GM21825 (cell line): ENCODE measurements around the gene LY6G5B.
"Not testable (repeated sequence)": the region's sequence is repeated elsewhere in the genome, so short reads cannot be mapped to it uniquely, and the experiment has no call there.

Experiments used
- ATAC-seq: cut with Tn5 transposase; IDR thresholded peaks from one replicate; pipeline ENCODE4 v1.9.1; 2021; ENCODE audit warnings: mild to moderate bottlenecking, moderate library complexity; ENCODE audit not compliant: unreplicated experiment

Gene LY6G5B

DNA sequence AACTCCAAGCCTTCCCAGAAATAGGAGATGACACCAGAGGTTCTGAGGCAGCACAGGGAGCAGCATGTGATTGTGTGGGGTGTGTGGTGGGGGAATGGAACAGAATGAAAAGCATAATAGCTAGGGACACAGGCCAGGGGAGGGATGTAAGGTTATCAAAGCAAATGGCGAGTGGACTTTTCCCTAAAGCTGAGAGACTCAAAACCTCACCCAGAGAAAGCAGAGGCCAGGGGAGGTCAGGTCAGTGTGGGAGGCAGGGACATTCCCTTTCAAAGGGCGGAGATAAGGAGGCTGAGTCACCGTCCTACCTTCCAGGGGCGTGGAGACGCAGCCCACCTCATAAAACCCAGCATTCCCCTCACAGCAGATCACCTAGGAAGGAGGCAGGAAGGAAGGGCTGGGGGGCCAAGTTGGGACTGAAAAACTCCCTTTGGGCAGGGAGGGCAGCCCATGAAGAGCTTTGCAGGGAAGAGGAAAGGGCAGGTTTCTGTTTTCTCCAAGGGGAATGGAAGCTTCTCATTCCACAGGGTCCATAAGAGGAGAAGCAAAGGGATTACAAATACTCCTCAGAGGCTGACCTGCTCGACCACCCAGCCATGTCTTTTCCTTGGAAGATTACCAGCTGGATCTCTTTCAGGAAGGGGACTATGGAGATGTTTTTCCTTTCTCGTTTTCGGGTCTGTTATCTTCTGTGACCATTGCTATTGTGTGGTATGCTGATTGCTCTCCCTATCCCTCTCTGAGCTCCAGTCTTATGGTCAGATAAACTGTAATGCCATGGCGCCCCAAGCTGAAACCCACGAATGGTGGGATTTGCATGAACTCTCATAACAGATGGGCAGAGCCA, 20.7 kb downstream of the LY6G5B start:
- no peak for ATAC-seq

DNA sequence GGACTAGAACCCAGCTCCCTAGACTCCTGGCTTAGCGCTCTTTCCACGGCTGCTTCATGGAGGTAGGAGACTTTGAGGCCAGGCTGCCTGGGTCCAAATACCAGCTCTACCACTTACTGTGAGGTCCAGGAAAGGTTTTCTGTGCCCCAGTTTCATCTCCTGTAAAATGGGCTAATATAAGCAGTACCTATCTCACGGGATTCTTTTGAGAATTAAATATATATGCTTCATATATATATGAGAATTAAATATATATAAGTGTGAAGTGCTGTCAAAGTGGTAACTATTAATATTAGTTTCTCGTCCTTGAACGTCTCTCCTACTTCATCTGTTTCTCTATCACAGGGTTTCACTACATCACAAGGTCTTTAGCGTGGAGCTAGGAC, 21.3 kb downstream of the LY6G5B start:
- ATAC-seq = no peak

DNA sequence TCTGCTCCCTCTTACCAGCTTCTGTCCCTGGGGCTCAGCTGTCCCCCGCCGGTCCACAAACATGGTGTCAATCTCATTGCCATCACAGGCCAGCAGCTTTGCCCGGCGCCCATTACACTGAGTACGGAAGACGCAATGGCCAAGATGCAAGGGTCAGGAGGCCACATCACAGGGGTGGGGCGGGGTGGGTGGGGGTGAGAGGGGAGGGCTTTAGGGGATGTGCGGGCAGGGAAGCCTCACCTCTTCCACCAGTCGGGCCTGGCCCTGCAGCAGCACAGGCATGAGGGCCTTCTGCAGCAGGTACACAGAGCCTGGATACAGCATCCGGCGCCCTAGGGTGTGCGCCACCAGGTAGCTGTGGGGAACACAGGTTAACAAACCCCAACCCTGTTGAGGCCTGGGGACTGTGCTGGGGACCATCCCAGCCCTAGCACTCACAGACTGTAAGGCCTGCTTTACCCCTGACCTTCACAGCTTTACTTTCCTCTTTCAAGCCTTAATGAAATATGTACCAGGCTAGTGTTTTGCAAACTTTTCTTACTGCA, 21.9 kb downstream of the LY6G5B start:
- ATAC-seq = no peak

DNA sequence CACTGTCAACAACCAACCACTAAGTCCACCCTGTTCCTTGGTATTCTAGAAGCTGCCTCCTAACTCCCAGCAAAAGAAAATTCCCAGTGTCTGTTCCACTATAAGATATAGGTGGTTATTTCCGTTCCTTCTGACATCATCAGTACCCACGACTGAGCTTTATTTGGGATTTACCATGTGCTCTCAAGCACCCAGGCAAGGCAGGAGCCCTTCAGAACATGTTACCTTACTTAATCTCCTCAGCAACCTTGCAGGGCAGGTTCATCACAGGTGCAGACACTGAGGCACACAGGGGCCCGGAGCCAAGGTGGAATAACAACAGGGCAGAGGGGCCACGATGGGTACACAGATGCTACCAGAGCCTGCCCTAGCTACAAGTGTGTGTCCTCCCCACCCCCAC, 22.6 kb downstream of the LY6G5B start:
- no peak for ATAC-seq

DNA sequence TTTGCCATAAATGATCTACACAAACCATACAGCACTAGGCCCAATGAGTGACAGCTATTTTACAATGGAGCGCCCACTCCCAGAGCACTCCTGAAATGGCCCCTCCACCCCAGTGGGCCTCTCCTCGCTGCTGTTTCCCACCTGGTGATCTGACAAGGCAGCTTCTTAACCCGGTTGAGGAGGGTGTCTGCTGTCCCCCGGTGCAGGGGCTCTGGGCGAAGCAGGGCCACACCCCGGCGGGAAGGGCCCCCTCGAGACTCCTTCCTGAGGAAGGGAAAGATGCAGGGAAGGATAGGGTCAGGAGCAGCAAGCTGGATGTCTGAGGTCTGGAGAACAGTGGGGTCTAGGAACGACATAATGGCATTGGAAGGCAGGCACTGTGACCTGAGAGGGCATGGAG, 23.1 kb downstream of the LY6G5B start:
- no peak for ATAC-seq

DNA sequence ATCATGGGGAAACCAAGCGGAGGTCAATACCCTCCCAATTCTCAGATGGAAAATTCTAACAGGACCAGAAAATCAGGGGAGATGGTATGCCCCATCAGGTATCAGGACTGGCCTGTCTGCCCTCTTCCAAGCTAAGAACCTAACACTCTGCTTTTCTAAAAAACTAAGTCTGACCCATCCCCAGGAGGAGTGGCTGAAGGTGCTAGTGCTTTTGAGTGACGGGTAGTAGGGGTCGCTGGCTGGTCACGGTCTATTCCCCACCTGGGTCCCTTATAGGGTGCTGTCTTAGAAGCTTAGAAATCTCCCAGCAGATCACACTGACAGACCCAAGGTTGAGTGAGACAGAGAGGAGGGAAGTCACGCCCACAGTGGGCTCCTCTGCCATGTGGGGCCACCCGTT, 23.8 kb downstream of the LY6G5B start:
- no peak for ATAC-seq

DNA sequence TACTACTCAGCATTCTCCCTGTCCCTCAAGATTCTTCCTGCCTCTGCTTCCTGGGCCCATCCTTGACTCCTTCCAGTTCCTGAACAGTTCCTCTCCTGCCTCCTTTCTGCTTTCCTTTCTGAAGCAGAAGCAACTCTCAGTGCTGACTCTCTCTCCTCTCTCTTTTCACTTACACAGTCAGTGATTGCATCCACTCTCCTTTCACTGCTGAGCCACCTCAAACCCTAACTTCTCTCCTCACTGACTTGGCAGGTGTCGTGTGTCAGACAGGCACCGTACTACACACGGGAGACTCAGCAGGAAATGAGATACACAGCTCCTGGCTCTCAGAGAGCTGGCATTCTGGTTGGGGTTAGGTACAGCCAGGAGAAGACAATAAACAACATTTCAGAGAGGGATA, 27.8 kb downstream of the LY6G5B start:
- ATAC-seq = no peak

DNA sequence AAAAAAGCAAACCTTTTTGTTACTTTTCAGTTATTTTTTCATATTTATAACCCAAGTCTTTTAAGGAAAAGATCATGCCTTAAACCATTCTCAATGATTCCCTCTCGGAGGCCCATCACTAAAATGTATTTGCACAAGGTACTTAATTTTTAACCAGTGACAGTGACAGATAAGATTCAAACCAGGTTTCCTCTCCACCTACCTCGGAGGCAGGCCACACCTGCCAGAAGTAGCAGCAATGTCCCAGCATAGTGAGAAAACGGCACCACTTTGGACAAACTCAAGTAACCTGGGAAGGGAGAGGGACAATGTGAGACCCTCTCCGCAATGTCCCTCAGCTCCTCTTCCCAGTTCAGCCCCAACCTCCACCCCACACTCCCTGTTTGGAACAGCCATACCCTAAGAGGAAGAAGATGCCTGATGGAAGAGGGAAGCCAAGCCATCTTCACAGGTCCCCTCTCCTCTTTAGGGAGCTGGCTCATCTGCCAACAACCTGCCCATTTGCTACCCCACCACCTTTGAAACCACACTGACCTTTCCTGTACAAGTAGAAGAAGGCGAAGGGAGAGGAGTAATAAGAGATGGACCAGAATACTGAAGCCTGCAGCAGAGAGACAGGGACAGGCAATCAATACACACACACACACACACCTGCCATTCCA, 31.1 kb downstream of the LY6G5B start:
- no peak for ATAC-seq

DNA sequence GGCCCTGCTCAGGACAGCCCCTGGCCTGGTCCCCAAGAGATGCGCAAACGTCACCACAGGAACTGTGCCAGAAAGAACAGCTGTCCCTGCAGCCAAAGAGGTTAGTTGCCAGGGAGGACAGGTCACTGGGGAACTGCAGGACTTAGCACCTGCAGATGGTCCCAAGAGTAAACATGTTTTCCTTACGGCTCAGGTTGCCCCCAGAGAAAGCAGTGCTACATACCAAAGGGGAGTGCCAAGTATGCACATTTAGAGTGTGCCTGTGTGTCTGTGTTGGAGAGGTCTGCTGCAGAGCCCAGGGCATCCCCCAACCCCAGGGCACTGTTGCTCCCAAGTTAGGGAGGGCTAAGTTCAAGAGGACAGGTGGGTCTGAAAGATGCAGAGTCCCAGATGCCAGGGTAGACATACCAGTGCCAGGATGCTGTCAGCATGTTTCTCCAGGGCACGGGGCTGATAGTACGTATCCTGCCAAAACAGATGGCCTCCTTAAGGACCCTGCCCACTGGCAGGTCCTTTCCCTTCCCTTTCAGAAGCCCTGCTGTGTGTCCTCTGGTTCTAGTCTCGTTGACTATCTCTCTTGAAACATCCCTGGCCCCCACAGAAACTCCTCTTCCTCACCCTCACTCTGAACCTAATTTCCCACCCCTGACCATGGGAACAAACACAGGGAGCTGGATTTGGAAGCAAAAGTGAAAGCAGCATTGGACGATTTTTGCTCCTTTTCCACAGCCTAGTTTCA, 32.1 kb downstream of the LY6G5B start:
- no peak for ATAC-seq

DNA sequence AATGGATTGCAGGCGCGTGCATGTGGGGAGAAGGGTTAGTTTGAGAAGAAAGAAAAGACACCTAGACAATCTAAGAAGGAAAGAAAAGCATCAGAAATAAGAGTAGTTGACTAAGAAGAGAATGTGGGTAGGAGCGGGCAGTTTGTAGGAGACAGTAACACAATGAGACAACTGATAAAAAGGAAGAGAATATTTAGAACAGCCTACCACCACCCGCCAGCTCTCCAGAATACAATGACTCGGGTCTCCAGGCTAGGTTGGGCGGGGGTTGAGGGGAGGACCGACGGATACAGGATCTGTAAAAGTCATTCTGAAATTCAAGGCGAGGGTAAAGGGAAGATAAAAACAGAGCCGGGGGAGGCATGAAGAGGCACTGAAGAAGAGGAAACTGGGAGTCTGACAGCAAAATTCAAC, 32.6 kb downstream of the LY6G5B start:
- ATAC-seq = no peak

DNA sequence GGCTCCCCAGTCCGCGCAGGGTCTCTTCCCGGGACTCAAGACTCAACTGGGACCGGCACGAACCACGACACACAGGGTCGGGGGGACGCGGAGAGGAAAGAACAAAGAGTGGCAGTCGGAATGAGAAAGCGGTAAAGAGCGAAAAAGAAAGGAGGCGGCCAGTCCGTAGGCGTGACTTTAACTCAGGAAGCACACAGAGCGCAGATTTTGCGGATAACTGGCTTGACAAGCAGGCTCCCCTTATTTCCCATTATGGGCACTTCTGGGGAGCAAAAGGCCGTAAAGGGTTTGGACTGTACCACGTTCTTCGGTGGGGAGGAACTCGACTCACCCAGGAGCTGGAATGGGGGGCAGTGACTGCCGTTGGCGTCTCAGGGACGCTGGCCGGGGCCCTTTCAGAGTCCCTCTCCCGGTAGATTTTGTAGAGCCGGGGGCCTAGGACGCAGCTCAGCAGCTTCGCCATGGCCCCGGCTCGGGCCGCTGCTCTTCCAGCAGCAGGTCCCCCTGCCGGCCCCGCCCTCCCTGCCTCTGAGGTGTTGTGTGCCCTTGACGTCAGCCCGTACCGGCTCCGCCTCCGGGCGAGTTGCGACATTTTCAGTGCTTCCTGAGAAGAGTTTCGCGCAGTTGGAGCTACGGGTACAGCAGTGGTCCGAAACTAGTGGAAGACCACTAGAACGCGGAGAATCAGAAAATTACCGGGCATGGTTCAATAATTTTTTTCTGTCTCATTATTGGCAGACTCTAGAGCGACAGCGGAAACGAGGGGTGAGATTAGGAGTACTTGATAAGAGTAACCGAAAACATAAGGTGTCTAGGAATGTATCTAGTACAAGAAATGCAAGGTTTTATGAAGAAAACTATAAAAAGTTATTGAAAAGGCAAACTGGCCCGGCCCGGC, 33.3 kb downstream of the LY6G5B start, which contains the start of gene ABHD16A:
Gene ABHD16A (minus strand): TSS at position 506 of the 898 bp plus-strand sequence. CDS start 43 bp downstream, at position 463.
- peak; percentile 89 for ATAC-seq

DNA sequence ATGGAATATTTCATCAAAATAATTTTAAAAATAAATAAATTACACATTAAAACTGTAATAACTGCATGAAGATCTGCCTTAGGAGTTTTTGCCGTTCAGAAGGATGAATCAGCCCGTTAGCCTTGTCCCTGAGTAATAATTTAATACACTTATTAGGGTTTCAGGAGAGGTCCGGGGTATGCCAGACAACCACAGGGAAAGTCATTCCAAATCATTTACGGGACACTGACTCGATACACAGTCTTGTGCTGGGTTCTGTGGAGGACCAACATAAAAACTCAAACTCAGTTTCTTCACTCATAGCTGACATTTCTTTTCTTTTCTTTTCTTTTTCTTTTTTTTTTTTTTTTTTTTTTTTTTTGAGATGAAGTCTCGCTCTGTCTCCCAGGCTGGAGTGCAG, 36.2 kb downstream of the LY6G5B start:
- no peak for ATAC-seq

DNA sequence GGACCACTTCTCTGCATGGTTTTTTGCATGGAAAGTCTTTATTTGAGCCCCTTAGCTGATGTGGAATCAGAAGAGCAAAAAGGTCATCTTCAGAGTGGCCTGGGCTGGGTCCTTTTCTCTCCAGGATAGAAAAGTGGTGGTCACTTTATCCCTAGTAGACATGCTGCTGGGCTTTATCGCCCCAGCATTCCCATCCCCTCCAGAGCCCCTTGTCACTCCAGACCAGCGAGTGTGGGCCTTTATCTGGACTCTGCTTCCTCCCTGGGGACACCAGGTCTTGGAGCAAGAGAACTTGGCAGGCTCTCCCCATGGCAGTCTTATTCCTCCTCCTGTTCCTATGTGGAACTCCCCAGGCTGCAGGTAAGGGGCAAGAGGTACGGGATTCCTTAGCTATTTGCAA, 36.8 kb downstream of the LY6G5B start, which contains the start of gene LY6G6F:
Gene LY6G6F (plus strand): TSS at position 268 of the 400 bp plus-strand sequence. CDS start 41 bp downstream, at position 309.
- ATAC-seq = no peak

DNA sequence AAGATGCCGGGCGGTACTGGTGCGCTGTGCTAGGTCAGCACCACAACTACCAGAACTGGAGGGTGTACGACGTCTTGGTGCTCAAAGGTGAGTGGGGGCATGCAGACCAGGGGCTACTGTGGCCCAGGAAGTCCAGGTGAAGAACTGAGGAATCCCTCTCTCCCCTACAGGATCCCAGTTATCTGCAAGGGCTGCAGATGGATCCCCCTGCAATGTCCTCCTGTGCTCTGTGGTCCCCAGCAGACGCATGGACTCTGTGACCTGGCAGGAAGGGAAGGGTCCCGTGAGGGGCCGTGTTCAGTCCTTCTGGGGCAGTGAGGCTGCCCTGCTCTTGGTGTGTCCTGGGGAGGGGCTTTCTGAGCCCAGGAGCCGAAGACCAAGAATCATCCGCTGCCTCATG, 37.9 kb downstream of the LY6G5B start:
- no peak for ATAC-seq

DNA sequence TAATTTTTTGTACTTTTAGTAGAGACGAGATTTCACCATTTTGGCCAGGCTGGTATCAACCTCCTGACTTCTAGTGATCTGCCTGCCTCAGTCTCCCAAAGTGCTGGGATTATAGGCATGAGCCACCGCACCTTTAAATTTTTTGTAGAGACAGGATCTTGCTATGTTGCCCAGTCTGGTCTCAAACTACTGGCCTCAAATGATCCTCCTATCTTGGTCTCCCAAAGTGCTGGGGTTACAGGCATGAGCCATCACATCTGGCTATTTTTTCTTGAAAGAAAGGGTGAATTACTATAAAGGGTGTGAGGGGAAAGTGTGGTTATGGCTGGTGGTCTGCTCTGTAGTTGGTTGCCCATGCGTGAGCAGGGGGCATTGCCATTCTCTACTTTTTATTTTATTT, 38.4 kb downstream of the LY6G5B start:
- ATAC-seq = no peak

DNA sequence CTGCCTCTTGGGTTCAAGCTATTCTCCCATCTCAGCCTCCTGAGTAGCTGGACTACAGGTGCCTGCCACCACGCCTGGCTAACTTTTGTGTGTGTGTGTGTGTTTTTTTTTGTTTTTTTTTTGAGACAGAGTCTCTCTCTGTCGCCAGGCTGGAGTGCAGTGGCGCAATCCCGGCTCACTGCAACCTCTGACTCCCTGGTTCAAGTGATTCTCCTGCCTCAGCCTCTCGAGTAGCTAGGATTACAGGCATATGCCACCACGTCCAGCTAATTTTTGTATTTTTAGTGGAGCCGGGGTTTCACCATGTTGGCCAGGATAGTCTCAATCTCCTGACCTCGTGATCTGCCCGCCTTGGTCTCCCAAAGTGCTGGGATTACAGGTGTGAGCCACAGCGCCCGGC, 39.4 kb downstream of the LY6G5B start:
- not testable (repeated sequence) for ATAC-seq

DNA sequence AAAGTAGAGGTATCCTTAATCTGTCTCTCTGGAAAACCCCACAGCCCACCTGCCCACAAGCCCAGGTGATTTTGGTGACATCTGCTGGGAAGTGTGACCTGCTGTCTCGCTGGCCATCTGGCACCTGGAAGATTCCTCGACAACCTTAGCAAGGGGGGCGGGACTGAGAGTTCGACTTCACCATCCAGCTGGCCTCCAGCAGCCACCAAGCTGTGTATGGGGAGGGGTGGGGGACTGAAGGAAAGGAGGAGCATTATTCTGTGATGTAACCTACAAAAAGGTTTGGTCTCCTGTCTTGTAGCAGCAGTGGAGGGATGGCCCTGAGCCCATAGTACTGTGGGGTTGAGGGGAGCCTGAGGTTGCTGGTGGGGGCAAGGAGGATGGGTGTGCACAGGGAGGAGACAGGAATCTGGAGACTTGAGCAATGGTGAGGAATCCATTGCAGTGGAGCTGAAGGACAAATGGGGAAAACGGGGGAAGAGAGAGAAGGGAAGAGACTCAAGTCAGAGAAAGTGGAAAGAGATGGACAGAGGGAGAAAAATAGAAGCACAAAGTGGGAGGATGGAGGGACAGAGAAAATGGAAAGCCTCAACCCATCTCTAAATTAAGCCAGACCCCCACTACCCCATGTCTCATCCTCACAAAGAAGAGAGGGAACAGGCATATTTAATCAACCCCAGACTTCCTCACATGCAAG, 40.9 kb downstream of the LY6G5B start:
- no peak for ATAC-seq

DNA sequence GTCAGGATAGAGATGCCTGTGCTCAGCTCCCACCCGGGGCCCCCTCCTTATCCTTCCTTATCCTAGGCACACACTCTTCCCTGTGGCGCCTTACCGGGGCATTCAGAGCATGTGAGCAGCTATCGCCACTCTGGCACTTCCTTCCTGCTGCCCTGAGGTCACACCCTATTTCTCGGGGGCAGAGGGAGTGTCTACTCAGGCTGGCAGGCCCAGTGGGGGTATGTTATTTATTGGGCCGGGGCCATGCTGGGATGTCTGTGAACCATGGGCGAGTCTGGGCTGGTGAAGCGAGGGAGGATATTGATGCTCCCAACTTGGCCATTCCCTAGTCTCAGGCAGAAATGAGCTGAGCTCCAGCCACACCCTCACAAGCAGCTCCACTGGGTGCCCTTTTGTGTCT, 41.5 kb downstream of the LY6G5B start:
- no peak for ATAC-seq

DNA sequence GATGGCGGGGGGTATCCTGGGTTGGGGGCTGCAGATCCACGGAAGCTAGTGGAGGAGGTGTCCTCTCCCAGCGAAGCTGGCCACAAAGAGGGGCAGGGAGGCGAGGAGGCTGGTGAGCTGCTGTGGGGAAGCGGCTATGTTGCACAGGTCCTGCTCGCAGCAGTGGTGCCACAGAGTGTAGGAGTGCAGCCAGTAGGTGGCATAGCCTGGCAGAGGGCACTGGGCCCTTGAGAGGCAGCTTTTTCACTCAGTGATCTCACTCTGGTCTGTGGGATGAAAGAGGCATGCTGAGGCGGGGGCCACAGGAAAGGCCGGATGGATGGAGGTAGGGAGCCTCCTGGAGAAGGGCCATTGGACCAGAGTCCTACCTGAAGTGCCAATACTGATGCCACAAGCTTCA, 42.5 kb downstream of the LY6G5B start:
- ATAC-seq = no peak

DNA sequence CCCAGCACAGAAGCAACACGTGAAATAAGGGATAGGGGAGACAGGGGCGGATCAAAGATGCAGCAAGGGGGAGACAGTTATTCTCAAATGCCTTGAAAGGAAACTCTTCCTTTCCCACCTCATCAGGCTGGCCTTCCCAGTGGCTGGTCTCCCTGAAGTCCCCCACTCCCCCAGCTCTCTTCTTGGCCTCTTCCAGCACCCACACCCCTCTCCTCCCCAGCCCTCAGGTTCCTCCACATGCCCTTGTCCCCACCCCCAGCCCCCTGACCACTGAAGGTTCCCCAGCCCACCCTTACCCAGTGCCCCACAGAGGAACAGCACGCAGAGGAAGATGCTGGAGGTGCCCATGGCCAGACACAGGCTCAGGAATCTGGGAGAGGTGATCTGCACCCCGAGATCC, 43.7 kb downstream of the LY6G5B start:
- ATAC-seq = no peak
